GM23338 (cell line): ENCODE measurements around the gene CARMIL1.

Experiments
- CTCF ChIP-seq, 2 experiments: fragments of 200-600 bp in 1 of 2; sonication (generic) in 1 of 2; conservative IDR thresholded peaks; 2 replicates each; pipeline versions ENCODE4 v1.5.1 to v1.6.1; 2016 to 2017; ENCODE audit warnings: antibody characterized with exemption in 2 of 2, low read depth in 2 of 2, mild to moderate bottlenecking in 2 of 2, moderate library complexity in 1 of 2
- EZH2phosphoT487 ChIP-seq: fragments of 200-600 bp; sonication (generic); IDR thresholded peaks from one replicate; pipeline ENCODE4 v1.8.1; 2018; ENCODE audit warnings: antibody characterized with exemption; ENCODE audit not compliant: unreplicated experiment

GRCh38 chr6:25446830-25447569 is 167.8 kb downstream of the CARMIL1 start:
- TF ChIP-seq CTCF (conservative IDR thresholded peaks at IDR 0.05; ENCODE audit: low read depth in 2 of 2): no peak
- no peak for TF ChIP-seq EZH2phosphoT487
